Right hindlimb (tissue), 1 donor: ENCODE measurements around the gene BRD3OS.
A peak's percentile ranks its signal among the peaks of the same experiment; 100 is the strongest.

Experiments used
- DNase-seq: peaks from one replicate; pipeline ENCODE4 v3.0.0-alpha.2; 2018

BRD3OS gene

GRCh38 chr9:134053941-134054761 lies 28.9 kb downstream of the BRD3OS start:
- DNase-seq, result peak; percentile 24

- DNase-seq, result peak; percentile 20
Measured at GRCh38 chr9:134054891-134055811, 29.9 kb downstream of the BRD3OS start.

GRCh38 chr9:134055981-134056461 lies 30.7 kb downstream of the BRD3OS start:
- DNase-seq, result peak; percentile 83

- DNase-seq, result peak; percentile 26
Measured at GRCh38 chr9:134056483-134057306, 31.4 kb downstream of the BRD3OS start.

GRCh38 chr9:134057307-134057657 lies 32.0 kb downstream of the BRD3OS start:
- DNase-seq, result no peak

- DNase-seq, result peak; percentile 30
Measured at GRCh38 chr9:134057751-134058701, 32.7 kb downstream of the BRD3OS start.

GRCh38 chr9:134058716-134059115 lies 33.4 kb downstream of the BRD3OS start:
- DNase-seq, result no peak

- peak; percentile 12 for DNase-seq
Measured at GRCh38 chr9:134059188-134059641, 33.9 kb downstream of the BRD3OS start.

- DNase-seq, result peak; percentile 22
Measured at GRCh38 chr9:134059661-134060395, 34.5 kb downstream of the BRD3OS start.

- no peak for DNase-seq
Measured at GRCh38 chr9:134060546-134060945, 35.3 kb downstream of the BRD3OS start.

GRCh38 chr9:134061019-134061687 lies 35.9 kb downstream of the BRD3OS start:
- DNase-seq, result peak; percentile 21

- DNase-seq, result peak; percentile 75
Measured at GRCh38 chr9:134061688-134062371, 36.5 kb downstream of the BRD3OS start.

GRCh38 chr9:134062461-134063087 lies 37.3 kb downstream of the BRD3OS start:
- peak; percentile 21 for DNase-seq

- DNase-seq, result peak; percentile 17
Measured at GRCh38 chr9:134063088-134063570, 37.8 kb downstream of the BRD3OS start.

GRCh38 chr9:134063571-134064450 lies 38.5 kb downstream of the BRD3OS start:
- no peak for DNase-seq

- peak; percentile 16 for DNase-seq
Measured at GRCh38 chr9:134064711-134065110, 39.4 kb downstream of the BRD3OS start.

- peak; percentile 33 for DNase-seq
Measured at GRCh38 chr9:134065612-134066419, 40.5 kb downstream of the BRD3OS start.
